ENCODE data around the gene MFSD1. TPM values are rescaled to one million over a fixed set of nuclear protein-coding genes. Genes with fewer than 3 reads are reported as not detected.

MFSD1 gene
- total and polyA plus RNA-seq, 5 donors: 21.9 to 50.8 (median 34.9) TPM

DNA sequence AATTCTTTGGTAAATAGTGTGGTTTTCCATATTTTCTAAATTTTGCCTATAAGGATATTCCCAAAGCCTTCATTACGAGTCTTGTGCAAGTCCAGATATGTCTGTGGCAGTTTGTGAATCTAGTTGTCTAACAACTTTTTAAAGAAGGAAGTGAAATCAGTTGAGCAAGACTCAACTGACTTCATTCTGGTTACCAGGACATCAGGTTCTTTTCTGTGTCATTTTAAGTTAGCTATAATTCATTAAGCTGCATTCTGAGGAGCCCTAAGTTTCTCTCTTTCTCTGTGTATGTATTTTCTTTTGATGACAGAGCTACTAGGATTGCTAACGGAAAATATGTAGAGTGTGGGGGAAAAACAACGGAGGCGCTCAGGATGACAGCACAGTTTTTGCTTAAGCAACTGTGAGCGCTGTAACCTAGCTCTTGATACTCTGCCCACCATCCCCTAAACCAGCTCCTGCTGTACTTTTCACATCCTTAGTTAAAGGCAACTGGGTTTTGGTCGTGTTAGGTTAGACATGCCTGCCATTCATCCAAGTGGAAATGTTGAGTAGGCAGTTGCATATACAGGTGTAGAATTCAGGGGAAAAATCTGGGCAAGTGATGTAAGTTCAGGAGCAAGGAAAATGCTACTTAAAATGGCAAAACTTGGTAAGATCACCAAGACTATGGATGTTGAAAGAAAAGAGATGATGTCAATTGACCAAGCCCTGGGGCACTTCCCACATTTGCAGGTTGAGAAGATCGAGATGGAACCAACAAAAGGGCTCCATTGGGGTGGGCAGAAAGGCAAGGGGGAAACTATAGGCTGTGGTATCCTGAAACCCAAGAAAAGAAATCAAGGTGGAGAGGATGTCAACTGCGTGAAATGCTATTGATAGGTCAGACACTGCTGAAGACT is 9.2 kb downstream of the MFSD1 start:
- intact Hi-C loops (cut with DNase I): no loop called here
- Histone ChIP-seq H3K27ac (ENCODE audit: low read length) (no peak overlapping the region), H3K4me3 (ENCODE audit: low read length) (no peak overlapping the region), H3K9me3 (ENCODE audit: control insufficient read depth, low read length) (no peaks in the 10 kb centered on the region), H3K27me3 (ENCODE audit: control insufficient read depth, insufficient read depth) (no peaks in the 10 kb centered on the region), H3K4me1 (ENCODE audit: control insufficient read depth, insufficient read depth, low read length) (no peaks in the 10 kb centered on the region)
- WGBS: 88% methylated on average over 8 of the region's 8 CpGs
- peak in 1 of 2 donors; percentile 18 for ATAC-seq
- DNase-seq: no peak

DNA sequence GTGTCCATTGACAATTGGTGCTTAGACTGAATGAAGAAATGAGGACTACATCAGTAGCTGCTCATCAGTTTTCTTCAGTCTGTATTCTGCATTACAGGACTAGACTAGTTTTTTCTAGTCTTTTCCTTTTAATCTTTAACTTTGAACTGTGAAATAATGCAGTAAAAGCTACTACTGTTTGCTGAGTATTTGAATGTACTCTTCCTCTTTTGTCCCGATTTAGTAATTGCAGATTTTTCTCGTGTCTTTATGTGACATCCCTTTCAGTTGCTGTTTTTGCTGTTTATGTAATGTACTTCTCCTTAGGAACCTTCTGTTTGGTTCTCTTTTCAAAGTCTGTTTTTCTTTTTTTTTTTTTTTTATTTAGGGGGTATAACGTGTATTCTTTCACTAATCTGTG is 17.4 kb downstream of the MFSD1 start:
- 74% methylated on average over 3 of the region's 3 CpGs for WGBS
- Histone ChIP-seq H3K27me3 (ENCODE audit: control insufficient read depth, insufficient read depth) (no peaks in the 10 kb centered on the region), H3K4me3 (ENCODE audit: low read length) (no peak overlapping the region), H3K9me3 (ENCODE audit: control insufficient read depth, low read length) (no peaks in the 10 kb centered on the region), H3K4me1 (ENCODE audit: control insufficient read depth, insufficient read depth, low read length) (no peaks in the 10 kb centered on the region), H3K27ac (ENCODE audit: low read length) (no peak overlapping the region)
- ATAC-seq (no peak), DNase-seq (no peak)
- intact Hi-C loops (cut with DNase I): no loop called here

DNA sequence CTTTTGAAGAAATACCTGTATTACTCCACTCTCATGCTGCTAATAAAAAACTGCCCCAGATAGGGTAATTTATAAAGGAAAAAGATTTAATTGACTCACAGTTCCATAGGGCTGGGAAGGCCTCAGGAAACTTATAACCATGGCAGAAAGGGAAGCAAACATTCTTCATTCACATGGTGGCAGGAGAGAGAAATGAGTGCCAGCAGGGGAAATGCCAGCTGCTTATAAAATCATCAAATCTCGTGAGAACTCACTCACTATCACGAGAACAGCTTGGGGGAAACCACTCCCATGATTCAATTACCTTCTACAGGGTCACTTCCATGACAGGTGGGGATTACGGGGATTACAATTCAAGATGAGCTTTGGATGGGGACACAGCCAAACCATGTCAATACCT is 18.7 kb downstream of the MFSD1 start:
- H3K27me3 ChIP-seq (ENCODE audit: control insufficient read depth, insufficient read depth): no peaks in the 10 kb centered on the region
- H3K4me1 ChIP-seq (ENCODE audit: control insufficient read depth, insufficient read depth, low read length): no peaks in the 10 kb centered on the region
- WGBS: 72% methylated on average over 3 of the region's 3 CpGs
- ATAC-seq (no peak), DNase-seq (no peak)
- no peak overlapping the region for H3K27ac ChIP-seq (ENCODE audit: low read length)
- H3K9me3 ChIP-seq (ENCODE audit: control insufficient read depth, low read length): no peaks in the 10 kb centered on the region
- intact Hi-C loops (cut with DNase I): no loop called here
- no peak overlapping the region for H3K4me3 ChIP-seq (ENCODE audit: low read length)

DNA sequence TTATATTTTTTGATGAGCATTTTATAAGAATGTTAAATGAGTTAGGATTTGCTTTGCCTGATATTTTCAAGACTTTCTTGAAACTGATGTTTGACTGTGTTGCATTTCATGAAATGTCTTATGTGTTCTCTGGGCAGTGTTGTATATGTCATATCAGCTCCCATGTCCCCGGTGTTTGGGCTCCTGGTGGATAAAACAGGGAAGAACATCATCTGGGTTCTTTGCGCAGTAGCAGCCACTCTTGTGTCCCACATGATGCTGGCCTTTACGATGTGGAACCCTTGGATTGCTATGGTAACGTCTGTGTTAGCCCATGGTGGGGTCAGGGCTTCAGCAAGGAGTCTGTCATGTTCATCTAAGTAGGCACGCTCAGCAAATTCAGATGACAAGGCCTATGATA is 20.0 kb downstream of the MFSD1 start:
- intact Hi-C loops (cut with DNase I): no loop called here
- 94% methylated on average over 5 of the region's 5 CpGs for WGBS
- H3K27me3 ChIP-seq (ENCODE audit: control insufficient read depth, insufficient read depth): no peaks in the 10 kb centered on the region
- H3K4me1 ChIP-seq (ENCODE audit: control insufficient read depth, insufficient read depth, low read length): no peaks in the 10 kb centered on the region
- H3K9me3 ChIP-seq (ENCODE audit: control insufficient read depth, low read length): no peaks in the 10 kb centered on the region
- H3K27ac ChIP-seq (ENCODE audit: low read length): no peak overlapping the region
- H3K4me3 ChIP-seq (ENCODE audit: low read length): no peak overlapping the region
- ATAC-seq (no peak), DNase-seq (no peak)

DNA sequence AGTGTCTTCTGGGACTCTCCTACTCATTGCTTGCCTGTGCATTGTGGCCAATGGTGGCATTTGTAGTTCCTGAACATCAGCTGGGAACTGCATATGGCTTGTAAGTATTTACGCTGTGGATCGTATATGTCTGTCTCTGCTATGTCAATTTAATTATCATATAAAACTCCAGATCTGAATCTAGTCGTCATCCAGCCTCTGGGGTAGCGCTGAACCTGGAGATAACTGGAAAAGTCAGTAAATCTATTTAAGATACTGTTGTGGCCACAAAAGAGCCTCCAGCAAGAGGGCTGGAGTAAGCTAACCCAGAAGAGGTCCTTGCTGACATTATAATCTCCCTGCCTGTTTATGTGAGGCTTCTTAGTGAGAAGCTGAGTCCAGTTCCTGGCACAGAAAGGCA is 21.6 kb downstream of the MFSD1 start:
- 97% methylated on average over 4 of the region's 4 CpGs for WGBS
- Histone ChIP-seq H3K9me3 (ENCODE audit: control insufficient read depth, low read length) (no peaks in the 10 kb centered on the region), H3K27ac (ENCODE audit: low read length) (no peak overlapping the region), H3K27me3 (ENCODE audit: control insufficient read depth, insufficient read depth) (no peaks in the 10 kb centered on the region), H3K4me1 (ENCODE audit: control insufficient read depth, insufficient read depth, low read length) (no peaks in the 10 kb centered on the region), H3K4me3 (ENCODE audit: low read length) (no peak overlapping the region)
- no peak for DNase-seq
- intact Hi-C loops (cut with DNase I): no loop called here
- ATAC-seq: no peak

DNA sequence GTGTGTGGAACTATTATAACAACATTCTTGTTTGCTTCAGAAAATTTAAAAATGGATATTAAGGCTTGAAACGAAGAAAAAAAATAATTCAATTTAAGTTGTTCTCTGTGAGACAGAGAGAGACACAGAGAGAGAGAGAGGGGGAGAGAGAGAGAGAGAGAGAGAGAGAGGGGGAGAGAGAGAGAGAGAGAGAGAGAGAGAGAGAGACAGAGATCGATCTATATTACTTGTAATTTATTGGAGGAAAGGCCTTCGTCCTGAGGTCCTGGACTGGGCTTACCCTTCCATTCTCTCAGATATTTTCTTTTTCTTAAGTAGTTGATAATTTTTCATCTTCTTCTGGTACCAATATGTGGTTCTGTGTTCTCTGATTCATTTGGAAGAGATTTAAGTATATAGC is 25.9 kb downstream of the MFSD1 start:
- Histone ChIP-seq H3K4me1 (ENCODE audit: control insufficient read depth, insufficient read depth, low read length) (no peaks in the 10 kb centered on the region), H3K27me3 (ENCODE audit: control insufficient read depth, insufficient read depth) (no peaks in the 10 kb centered on the region), H3K27ac (ENCODE audit: low read length) (no peak overlapping the region), H3K4me3 (ENCODE audit: low read length) (no peak overlapping the region), H3K9me3 (ENCODE audit: control insufficient read depth, low read length) (no peaks in the 10 kb centered on the region)
- DNase-seq (no peak), ATAC-seq (no peak)
- WGBS: 90% methylated on average over 3 of the region's 3 CpGs
- intact Hi-C loops (cut with DNase I): no loop called here

DNA sequence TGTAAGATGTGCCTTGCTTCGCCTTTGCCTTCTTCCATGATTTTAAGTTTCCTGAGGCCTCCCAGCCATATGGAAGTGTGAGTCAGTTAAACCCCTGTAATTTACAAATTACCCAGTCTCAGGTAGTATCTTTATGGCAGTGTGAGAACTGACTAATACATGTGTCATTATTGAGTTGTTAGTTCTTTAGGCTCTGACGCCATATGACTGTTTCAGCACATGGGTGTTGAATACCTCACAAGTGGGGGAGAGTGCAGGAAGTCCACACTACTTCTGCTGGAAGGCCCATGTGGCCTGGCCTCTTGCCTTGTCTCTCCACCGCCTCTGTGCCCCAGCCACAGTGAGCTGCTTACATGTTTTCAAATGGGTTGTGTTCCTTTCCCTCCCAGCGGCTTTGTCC is 28.5 kb downstream of the MFSD1 start:
- no peak overlapping the region for H3K27ac ChIP-seq (ENCODE audit: low read length)

DNA sequence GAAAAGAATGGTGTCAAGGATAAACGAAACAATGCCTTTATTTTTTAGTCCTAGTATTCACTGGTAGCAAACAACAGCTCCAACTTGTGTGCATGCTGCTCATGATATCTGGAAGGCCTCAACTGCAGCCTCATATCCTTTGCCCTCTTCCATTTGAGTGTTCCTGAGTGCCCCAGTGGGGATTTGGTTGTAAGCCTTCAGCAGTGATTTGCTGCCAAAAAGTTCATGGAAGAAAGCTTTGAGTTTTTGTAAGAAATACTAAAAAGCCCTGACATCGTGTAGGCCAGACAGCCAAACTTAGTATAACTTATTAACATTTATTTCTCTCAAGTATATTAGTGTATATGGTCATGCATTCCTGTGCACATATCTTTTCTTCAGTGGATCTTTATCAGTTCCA is 30.0 kb downstream of the MFSD1 start:
- ATAC-seq (no peak), DNase-seq (no peak)
- intact Hi-C loops (cut with DNase I): no loop called here
- no peak overlapping the region for H3K4me3 ChIP-seq (ENCODE audit: low read length)
- H3K9me3 ChIP-seq (ENCODE audit: control insufficient read depth, low read length): no peaks in the 10 kb centered on the region
- 77% methylated on average over 2 of the region's 2 CpGs for WGBS
- no peaks in the 10 kb centered on the region for H3K4me1 ChIP-seq (ENCODE audit: control insufficient read depth, insufficient read depth, low read length)
- no peak overlapping the region for H3K27ac ChIP-seq (ENCODE audit: low read length)
- no peaks in the 10 kb centered on the region for H3K27me3 ChIP-seq (ENCODE audit: control insufficient read depth, insufficient read depth)

More for the DNA sequence above, 28.5 kb downstream of the MFSD1 start:
- Histone ChIP-seq H3K9me3 (ENCODE audit: control insufficient read depth, low read length) (no peaks in the 10 kb centered on the region), H3K27me3 (ENCODE audit: control insufficient read depth, insufficient read depth) (no peaks in the 10 kb centered on the region), H3K4me3 (ENCODE audit: low read length) (no peak overlapping the region), H3K4me1 (ENCODE audit: control insufficient read depth, insufficient read depth, low read length) (no peaks in the 10 kb centered on the region)
- 98% methylated on average over 4 of the region's 4 CpGs for WGBS
- no peak for DNase-seq
- intact Hi-C loops (cut with DNase I): no loop called here
- ATAC-seq: no peak

DNA sequence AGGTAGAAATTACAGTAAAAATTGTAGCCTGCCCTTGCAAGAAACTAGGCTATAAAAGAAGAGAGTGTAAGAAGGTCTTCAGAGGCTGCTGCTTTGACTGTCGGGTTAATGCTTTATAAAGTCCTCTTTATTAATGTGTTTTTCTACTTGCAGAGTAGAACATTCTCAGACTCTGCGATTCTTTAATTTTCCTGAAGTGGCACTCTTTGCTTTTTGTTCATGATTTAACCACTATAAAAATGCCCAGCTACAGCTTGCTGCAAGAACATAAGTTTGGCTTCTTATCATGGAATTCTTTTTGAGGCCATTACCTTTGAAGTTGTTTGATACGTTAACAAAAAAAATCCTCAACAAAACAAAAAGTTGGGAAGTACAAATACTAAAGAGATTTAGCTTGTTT is 33.8 kb downstream of the MFSD1 start:
- no peak for ATAC-seq
- intact Hi-C loops (cut with DNase I): no loop called here

DNA sequence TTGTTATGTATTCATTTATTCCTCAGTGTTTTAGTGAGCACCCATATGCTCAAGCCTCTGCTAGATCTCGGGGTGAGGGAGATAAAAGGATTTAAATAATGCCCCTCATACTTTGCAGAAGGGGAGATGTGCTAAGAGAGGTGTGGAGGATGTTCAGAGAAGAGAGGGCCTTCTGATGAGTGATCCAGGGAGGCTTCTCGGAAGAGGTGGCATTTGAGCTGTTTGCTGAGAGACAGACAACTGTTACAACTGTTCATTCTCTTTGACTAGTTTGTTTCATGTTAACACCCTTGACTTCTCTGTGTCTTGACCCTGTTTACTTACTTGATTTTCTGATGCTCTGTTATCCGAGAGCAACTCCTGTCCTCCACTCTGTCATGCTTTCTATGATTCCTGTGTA is 34.5 kb downstream of the MFSD1 start:
- intact Hi-C loops (cut with DNase I): no loop called here
- ATAC-seq (no peak), DNase-seq (no peak)
- Histone ChIP-seq H3K9me3 (ENCODE audit: control insufficient read depth, low read length) (no peaks in the 10 kb centered on the region), H3K4me1 (ENCODE audit: control insufficient read depth, insufficient read depth, low read length) (no peaks in the 10 kb centered on the region), H3K27me3 (ENCODE audit: control insufficient read depth, insufficient read depth) (no peaks in the 10 kb centered on the region), H3K27ac (ENCODE audit: low read length) (no peak overlapping the region), H3K4me3 (ENCODE audit: low read length) (no peak overlapping the region)
- 85% methylated on average over 3 of the region's 3 CpGs for WGBS

More for the DNA sequence above, 33.8 kb downstream of the MFSD1 start:
- no peak overlapping the region for H3K4me3 ChIP-seq (ENCODE audit: low read length)
- H3K27ac ChIP-seq (ENCODE audit: low read length): no peak overlapping the region
- H3K9me3 ChIP-seq (ENCODE audit: control insufficient read depth, low read length): no peaks in the 10 kb centered on the region
- no peak for DNase-seq
- H3K27me3 ChIP-seq (ENCODE audit: control insufficient read depth, insufficient read depth): no peaks in the 10 kb centered on the region
- H3K4me1 ChIP-seq (ENCODE audit: control insufficient read depth, insufficient read depth, low read length): no peaks in the 10 kb centered on the region
- 79% methylated on average over 3 of the region's 3 CpGs for WGBS

DNA sequence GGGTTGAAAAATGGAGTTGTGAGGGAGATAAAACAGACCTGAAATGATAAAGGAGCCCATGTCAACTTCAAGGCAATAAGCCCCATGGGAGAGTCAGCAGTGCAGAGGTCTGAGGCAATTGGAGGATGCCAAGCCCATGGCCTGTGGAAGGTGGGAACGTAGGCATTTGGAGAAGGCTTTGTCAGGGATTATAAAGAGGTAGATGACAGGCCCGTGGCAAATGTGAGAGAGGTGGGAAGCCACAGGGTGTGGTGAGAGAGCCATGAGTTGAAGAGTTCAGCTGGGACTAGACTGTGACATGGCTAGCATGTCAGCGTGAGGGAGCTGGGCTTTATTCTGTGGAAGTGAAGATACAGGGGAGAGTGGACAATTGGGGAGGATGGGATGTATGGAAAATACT is 35.4 kb downstream of the MFSD1 start:
- intact Hi-C loops (cut with DNase I): no loop called here
- DNase-seq (no peak), ATAC-seq (no peak)
- Histone ChIP-seq H3K4me3 (ENCODE audit: low read length) (no peak overlapping the region), H3K27ac (ENCODE audit: low read length) (no peak overlapping the region), H3K27me3 (ENCODE audit: control insufficient read depth, insufficient read depth) (no peaks in the 10 kb centered on the region), H3K4me1 (ENCODE audit: control insufficient read depth, insufficient read depth, low read length) (no peaks in the 10 kb centered on the region), H3K9me3 (ENCODE audit: control insufficient read depth, low read length) (no peaks in the 10 kb centered on the region)
- 68% methylated on average over 3 of the region's 3 CpGs for WGBS
